Astrocyte (in vitro differentiated cells and primary cell): Measurements from ENCODE around the gene VWA2.

Experiments
- CTCF ChIP-seq: IDR thresholded peaks from 2 replicates; pipeline ENCODE4 v1.5.1; 2011; ENCODE audit warnings: low read depth, mild to moderate bottlenecking, inconsistent platforms, low read length, moderate library complexity; ENCODE audit not compliant: insufficient read depth
- EZH2 ChIP-seq: IDR thresholded peaks from 2 replicates; pipeline ENCODE4 v1.6.1; 2012; ENCODE audit warnings: mild to moderate bottlenecking, low read length, inconsistent platforms; ENCODE audit not compliant: insufficient read depth

GRCh38 chr10:114306116-114306973, 67.3 kb downstream of the VWA2 start:
- TF ChIP-seq EZH2 = no peak
- TF ChIP-seq CTCF = no peak
